Measurements from ENCODE around the gene RNF215. TPM values are rescaled to one million over a fixed set of nuclear protein-coding genes. Genes with fewer than 3 reads are reported as not detected.

The RNF215 gene
- total and polyA plus RNA-seq, 2 of the 13 experiments (the other 11 are each of a cell fraction or from before 2014, with no cell fraction given) = 5.3 to 6.1 TPM

GRCh38 chr22:30386960-30387827 lies at the start of gene RNF215 (continued):
- TF ChIP-seq ELF1 (CRISPR knock-in tag; IDR thresholded peaks at IDR 0.05) = no peak
- TF ChIP-seq HNRNPUL1 (IDR thresholded peaks at IDR 0.05; ENCODE audit: low read depth, low read length) = no peak
- TF ChIP-seq, protein P1, sequence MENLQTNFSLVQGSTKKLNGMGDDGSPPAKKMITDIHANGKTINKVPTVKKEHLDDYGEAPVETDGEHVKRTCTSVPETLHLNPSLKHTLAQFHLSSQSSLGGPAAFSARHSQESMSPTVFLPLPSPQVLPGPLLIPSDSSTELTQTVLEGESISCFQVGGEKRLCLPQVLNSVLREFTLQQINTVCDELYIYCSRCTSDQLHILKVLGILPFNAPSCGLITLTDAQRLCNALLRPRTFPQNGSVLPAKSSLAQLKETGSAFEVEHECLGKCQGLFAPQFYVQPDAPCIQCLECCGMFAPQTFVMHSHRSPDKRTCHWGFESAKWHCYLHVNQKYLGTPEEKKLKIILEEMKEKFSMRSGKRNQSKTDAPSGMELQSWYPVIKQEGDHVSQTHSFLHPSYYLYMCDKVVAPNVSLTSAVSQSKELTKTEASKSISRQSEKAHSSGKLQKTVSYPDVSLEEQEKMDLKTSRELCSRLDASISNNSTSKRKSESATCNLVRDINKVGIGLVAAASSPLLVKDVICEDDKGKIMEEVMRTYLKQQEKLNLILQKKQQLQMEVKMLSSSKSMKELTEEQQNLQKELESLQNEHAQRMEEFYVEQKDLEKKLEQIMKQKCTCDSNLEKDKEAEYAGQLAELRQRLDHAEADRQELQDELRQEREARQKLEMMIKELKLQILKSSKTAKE (CRISPR knock-in tag; IDR thresholded peaks at IDR 0.05; ENCODE audit: borderline replicate concordance) = no peak
- no peak for TF ChIP-seq ZBTB39 (CRISPR knock-in tag; IDR thresholded peaks at IDR 0.05)
- TF ChIP-seq ZNF614 (CRISPR knock-in tag; IDR thresholded peaks at IDR 0.05; ENCODE audit: borderline replicate concordance) = no peak
- no peak for TF ChIP-seq MBNL3 (CRISPR knock-in tag; conservative IDR thresholded peaks at IDR 0.05)
- TF ChIP-seq ZZZ3 (CRISPR knock-in tag; IDR thresholded peaks at IDR 0.05; ENCODE audit: borderline replicate concordance) = no peak
- TF ChIP-seq ZNF512 (CRISPR knock-in tag; IDR thresholded peaks at IDR 0.05) = no peak
- no peak for TF ChIP-seq PRPF4 (IDR thresholded peaks at IDR 0.05; ENCODE audit: low read depth, low read length, poor library complexity, severe bottlenecking)
- no peak for TF ChIP-seq LRRFIP1 (CRISPR knock-in tag; conservative IDR thresholded peaks at IDR 0.05)
- TF ChIP-seq RERE (CRISPR knock-in tag; IDR thresholded peaks at IDR 0.05; ENCODE audit: low read depth) = no peak
- no peak for TF ChIP-seq ZNF549 (CRISPR knock-in tag; IDR thresholded peaks at IDR 0.05)
- TF ChIP-seq ZNF841 (CRISPR knock-in tag; IDR thresholded peaks at IDR 0.05; ENCODE audit: borderline replicate concordance) = no peak
